CD14-positive monocyte (primary cell): ENCODE results near the gene KCNK6. TPM values are rescaled to one million over a fixed set of nuclear protein-coding genes. Genes with fewer than 3 reads are reported as not detected.
A peak's percentile ranks its signal among the peaks of the same experiment; 100 is the strongest.

ENCODE experiments used
- DNase-seq, 3 donors: peaks; one replicate each; pipeline ENCODE4 v3.0.0-alpha.2; 2011 to 2022
- H2AFZ ChIP-seq: 2 replicates; pipeline ENCODE4 v1.6.0; 2012; ENCODE audit warnings: mild to moderate bottlenecking, low read depth, low read length, inconsistent platforms; ENCODE audit not compliant: insufficient read depth, poor library complexity, severe bottlenecking
- H3K27ac ChIP-seq, 2 donors: 1 replicate in 1 of 2; 2 replicates in 1 of 2; pipeline ENCODE4 v1.5.1; 2012 to 2013; ENCODE audit warnings: low read length in 2 of 2, control low read depth in 1 of 2, inconsistent platforms in 1 of 2, low read depth in 1 of 2, mild to moderate bottlenecking in 1 of 2
- H3K27me3 ChIP-seq, 2 donors: one replicate each; pipeline versions ENCODE4 v1.6.0 to v1.6.1; 2011 to 2013; ENCODE audit warnings: low read length in 2 of 2; ENCODE audit not compliant: control insufficient read depth in 2 of 2, insufficient read depth in 2 of 2
- H3K36me3 ChIP-seq, 2 donors: replicated peaks in 1 of 2; 1 replicate in 1 of 2; 2 replicates in 1 of 2; pipeline versions ENCODE4 v1.5.1 to v1.6.1; 2012 to 2013; ENCODE audit warnings: low read length in 2 of 2, control low read depth in 1 of 2, inconsistent platforms in 1 of 2, mild to moderate bottlenecking in 1 of 2; ENCODE audit not compliant: insufficient read depth in 2 of 2, control insufficient read depth in 1 of 2
- H3K4me1 ChIP-seq, 2 donors: 1 replicate in 1 of 2; 2 replicates in 1 of 2; pipeline versions ENCODE4 v1.5.1 to v1.6.1; 2012 to 2013; ENCODE audit warnings: low read length in 2 of 2, control low read depth in 1 of 2, inconsistent platforms in 1 of 2, mild to moderate bottlenecking in 1 of 2, moderate library complexity in 1 of 2; ENCODE audit not compliant: insufficient read depth in 2 of 2, control insufficient read depth in 1 of 2
- H3K4me2 ChIP-seq: replicated peaks from 2 replicates; pipeline ENCODE3; 2012; ENCODE audit warnings: low read length, moderate library complexity, mild to moderate bottlenecking; ENCODE audit not compliant: poor library complexity, severe bottlenecking; ENCODE audit errors: extremely low read depth
- H3K4me3 ChIP-seq, 3 experiments: fragments of 200-600 bp in 1 of 3; sonication (generic) in 1 of 3; replicated peaks in 1 of 3; 1 replicate in 2 of 3; 2 replicates in 1 of 3; pipeline ENCODE4 v1.5.1; 2011 to 2013; ENCODE audit warnings: low read length in 3 of 3, mild to moderate bottlenecking in 3 of 3, control low read depth in 2 of 3, low read depth in 2 of 3, inconsistent platforms in 1 of 3, moderate library complexity in 1 of 3
- H3K79me2 ChIP-seq: 2 replicates; pipeline ENCODE4 v1.6.0; 2012; ENCODE audit warnings: mild to moderate bottlenecking, control low read depth, inconsistent platforms, low read length, moderate library complexity; ENCODE audit not compliant: insufficient read depth
- H3K9ac ChIP-seq: 2 replicates; pipeline ENCODE4 v1.6.0; 2017; ENCODE audit warnings: low read length, mild to moderate bottlenecking; ENCODE audit not compliant: insufficient read depth, poor library complexity, severe bottlenecking
- H3K9me3 ChIP-seq, 2 donors: replicated peaks in 1 of 2; 1 replicate in 1 of 2; 2 replicates in 1 of 2; pipeline versions ENCODE4 v1.5.1 to v1.6.1; 2012 to 2013; ENCODE audit warnings: low read length in 2 of 2, control low read depth in 1 of 2; ENCODE audit not compliant: control insufficient read depth in 1 of 2, insufficient read depth in 1 of 2
- H4K20me1 ChIP-seq: 2 replicates; pipeline ENCODE4 v1.6.0; 2012; ENCODE audit warnings: mild to moderate bottlenecking, low read length, control low read depth, moderate library complexity; ENCODE audit not compliant: insufficient read depth
- H3K27ac Mint-ChIP-seq, 7 donors: one replicate each; pipeline ENCODE4 v1.8.0; 2020; ENCODE audit warnings: mild to moderate bottlenecking in 7 of 7, mixed read lengths in 7 of 7, moderate library complexity in 6 of 7, inconsistent platforms in 2 of 7
- H3K27me3 Mint-ChIP-seq, 3 donors: one replicate each; pipeline ENCODE4 v1.8.0; 2021 to 2022; ENCODE audit warnings: low read depth in 3 of 3, mild to moderate bottlenecking in 3 of 3, mixed read lengths in 3 of 3, moderate library complexity in 3 of 3, inconsistent platforms in 1 of 3
- H3K36me3 Mint-ChIP-seq, 2 donors: one replicate each; pipeline ENCODE4 v1.8.0; 2020; ENCODE audit warnings: mixed read lengths in 2 of 2, inconsistent platforms in 1 of 2, mild to moderate bottlenecking in 1 of 2
- H3K4me1 Mint-ChIP-seq: one replicate; pipeline ENCODE4 v1.8.0; 2020; ENCODE audit warnings: mild to moderate bottlenecking, mixed read lengths
- H3K4me3 Mint-ChIP-seq, 2 donors: one replicate each; pipeline ENCODE4 v1.8.0; 2020; ENCODE audit warnings: mild to moderate bottlenecking in 2 of 2, mixed read lengths in 2 of 2, moderate library complexity in 1 of 2
- H3K9me3 Mint-ChIP-seq, 7 donors: one replicate each; pipeline ENCODE4 v1.8.0; 2020 to 2022; ENCODE audit warnings: mixed read lengths in 7 of 7, mild to moderate bottlenecking in 6 of 7, moderate library complexity in 6 of 7, inconsistent platforms in 2 of 7
- CTCF ChIP-seq: fragments of 200-600 bp; IDR thresholded peaks from one replicate; pipeline ENCODE4 v1.8.0; 2022; ENCODE audit warnings: antibody characterized with exemption, mild to moderate bottlenecking
- whole genome bisulfite sequencing: methylation state at CpG from one replicate; pipeline ENCODE4 v1.1.5; 2013; ENCODE audit warnings: missing lambda C conversion rate; ENCODE audit not compliant: insufficient coverage; 5-methylcytosine and 5-hydroxymethylcytosine counted together
- intact Hi-C, 2 donors: fragments of 100-400 bp; cut with micrococcal nuclease; formaldehyde crosslinking; loops; one replicate each; pipeline versions ENCODE4 v1.15.0 to v1.15.1; 2023
- polyA plus RNA-seq, 3 donors: library from polyadenylated mRNA; depleted of rRNA in 1 of 3; unstranded in 2 of 3; stranded (reverse) in 1 of 3; fragments of 300-500 nt in 2 of 3; fragments of >200 nt in 1 of 3; fragmentation: Illumina TruSeq in 2 of 3; gene quantifications; 1 replicate in 2 of 3; 2 replicates in 1 of 3; pipeline ENCODE4 v1.2.3, GENCODE V29; 2012 to 2021

Gene KCNK6
- polyA plus RNA-seq, 3 donors = 7.3 to 21.5 (median 8.7) TPM

GRCh38 chr19:38358071-38358470 is 38.4 kb downstream of the KCNK6 start:
- intact Hi-C loops = no loop called here
- peaks cover 26 to 70% (median 42%) of the 10 kb centered on the region in 3 donors for H3K27me3 Mint-ChIP-seq
- 40% methylated on average over 1 of the region's 5 CpGs for WGBS

GRCh38 chr19:38359242-38360021 is 39.8 kb downstream of the KCNK6 start:
- H2AFZ ChIP-seq = no peak overlapping the region
- H3K9me3 Mint-ChIP-seq = peaks cover 0 to 5% (median 4%) of the 10 kb centered on the region in 7 donors
- peak overlapping the region in 1 of 2 donors; percentile 92 for H3K4me3 Mint-ChIP-seq
- no peaks in the 10 kb centered on the region for H4K20me1 ChIP-seq
- H3K79me2 ChIP-seq = no peaks in the 10 kb centered on the region
- no peaks in the 10 kb centered on the region for H3K36me3 ChIP-seq
- peaks cover 0 to 3% of the 10 kb centered on the region in 2 donors for H3K36me3 Mint-ChIP-seq
- H3K27me3 ChIP-seq = peaks cover 0 to 44% of the 10 kb centered on the region in 2 donors
- no peak for DNase-seq
- TF ChIP-seq CTCF = no peak
- intact Hi-C loops = no loop called here
- no peak overlapping the region for H3K27ac ChIP-seq
- H3K27me3 Mint-ChIP-seq = peaks cover 31 to 68% (median 42%) of the 10 kb centered on the region in 3 donors
- peaks cover 18 to 23% of the 10 kb centered on the region in 2 donors for H3K4me1 ChIP-seq
- no peaks in the 10 kb centered on the region for H3K9me3 ChIP-seq
- no peak overlapping the region for H3K27ac Mint-ChIP-seq
- H3K9ac ChIP-seq = no peak overlapping the region
- H3K4me3 ChIP-seq = no peak overlapping the region
- H3K4me2 ChIP-seq = no peak overlapping the region
- H3K4me1 Mint-ChIP-seq = peaks cover 24% of the 10 kb centered on the region
- 67% methylated on average over 11 of the region's 18 CpGs for WGBS

More at GRCh38 chr19:38358071-38358470, 38.4 kb downstream of the KCNK6 start:
- H3K9ac ChIP-seq = no peak overlapping the region
- no peaks in the 10 kb centered on the region for H3K36me3 Mint-ChIP-seq
- H3K4me1 ChIP-seq = peaks cover 17 to 22% of the 10 kb centered on the region in 2 donors
- peaks cover 0 to 42% of the 10 kb centered on the region in 2 donors for H3K27me3 ChIP-seq
- H3K27ac ChIP-seq = no peak overlapping the region
- H3K4me2 ChIP-seq = no peak overlapping the region
- H3K79me2 ChIP-seq = no peaks in the 10 kb centered on the region
- TF ChIP-seq CTCF = no peak
- no peak for DNase-seq
- H3K9me3 Mint-ChIP-seq = peaks cover 0 to 3% (median 0%) of the 10 kb centered on the region in 7 donors
- H2AFZ ChIP-seq = no peak overlapping the region
- no peaks in the 10 kb centered on the region for H3K9me3 ChIP-seq
- peak overlapping the region in 1 of 7 donors; percentile 55 for H3K27ac Mint-ChIP-seq
- H3K4me1 Mint-ChIP-seq = peaks cover 20% of the 10 kb centered on the region
- no peak overlapping the region for H3K4me3 Mint-ChIP-seq
- H4K20me1 ChIP-seq = no peaks in the 10 kb centered on the region
- H3K4me3 ChIP-seq = no peak overlapping the region
- no peaks in the 10 kb centered on the region for H3K36me3 ChIP-seq
